GM18868 (cell line): Measurements from ENCODE around the gene DNASE1.
"Not testable (repeated sequence)": the region's sequence is repeated elsewhere in the genome, so short reads cannot be mapped to it uniquely, and the experiment has no call there.

Experiments
- ATAC-seq: cut with Tn5 transposase; IDR thresholded peaks from one replicate; pipeline ENCODE4 v1.9.1; 2021; ENCODE audit warnings: mild to moderate bottlenecking, moderate library complexity; ENCODE audit not compliant: unreplicated experiment

Gene DNASE1

GRCh38 chr16:3654249-3654991 lies at the start of gene DNASE1:
Gene DNASE1, plus strand, starts transcription at chr16:3654691. Its CDS starts 683 bp downstream, at chr16:3655374.
- no peak for ATAC-seq

GRCh38 chr16:3606441-3606840 lies 48.0 kb upstream of the DNASE1 start:
- ATAC-seq = no peak

- no peak for ATAC-seq
Observed at GRCh38 chr16:3607161-3607560, 47.3 kb upstream of the DNASE1 start.

- no peak for ATAC-seq
Observed at GRCh38 chr16:3607634-3608033, 46.9 kb upstream of the DNASE1 start.

- no peak for ATAC-seq
Observed at GRCh38 chr16:3608069-3608468, 46.4 kb upstream of the DNASE1 start.

GRCh38 chr16:3608976-3609375 lies 45.5 kb upstream of the DNASE1 start:
- not testable (repeated sequence) for ATAC-seq

- ATAC-seq = no peak
Observed at GRCh38 chr16:3609895-3610697, 44.4 kb upstream of the DNASE1 start.

- no peak for ATAC-seq
Observed at GRCh38 chr16:3610698-3611145, 43.8 kb upstream of the DNASE1 start.

- ATAC-seq = peak; percentile 80
Observed at GRCh38 chr16:3611146-3611975, 43.1 kb upstream of the DNASE1 start, which contains the start of gene SLX4. Gene SLX4, minus strand, starts transcription at chr16:3611606. Its CDS starts 2,642 bp downstream, at chr16:3608964.

- ATAC-seq = no peak
Observed at GRCh38 chr16:3612510-3613466, 41.7 kb upstream of the DNASE1 start.

GRCh38 chr16:3618769-3619141 lies 35.7 kb upstream of the DNASE1 start:
- ATAC-seq = no peak

GRCh38 chr16:3623642-3624041 lies 30.8 kb upstream of the DNASE1 start:
- no peak for ATAC-seq

- ATAC-seq = no peak
Observed at GRCh38 chr16:3625331-3625730, 29.2 kb upstream of the DNASE1 start.

- no peak for ATAC-seq
Observed at GRCh38 chr16:3625911-3626732, 28.4 kb upstream of the DNASE1 start.

- ATAC-seq = no peak
Observed at GRCh38 chr16:3637371-3637923, 17.0 kb upstream of the DNASE1 start.

GRCh38 chr16:3638916-3639644 lies 15.4 kb upstream of the DNASE1 start:
- no peak for ATAC-seq

- ATAC-seq = no peak
Observed at GRCh38 chr16:3640207-3640606, 14.3 kb upstream of the DNASE1 start.
